ENCODE data around the gene SNX8.
"Not testable (repeated sequence)": the region's sequence is repeated elsewhere in the genome, so short reads cannot be mapped to it uniquely, and the experiment has no call there.

SNX8 gene

DNA sequence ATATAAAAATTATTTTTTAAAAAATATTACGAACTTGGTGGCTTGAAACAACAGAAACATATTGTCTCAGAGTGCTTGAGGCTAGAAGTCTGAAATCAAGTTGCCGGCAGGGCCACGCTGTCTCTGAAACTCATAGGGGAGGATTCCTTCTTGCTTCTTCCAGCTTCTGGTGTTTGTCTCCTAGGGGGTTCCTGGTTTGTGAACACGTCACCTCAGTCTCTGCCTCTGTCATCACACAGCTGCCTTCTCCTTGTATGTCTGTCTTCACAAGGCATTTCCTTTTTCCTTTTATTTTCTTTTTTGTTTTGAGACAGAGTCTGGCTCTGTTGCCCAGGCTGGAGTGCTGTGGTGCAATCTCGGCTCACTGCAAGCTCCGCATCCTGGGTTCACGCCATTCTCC, 12.7 kb upstream of the SNX8 start:
- no peak for DNase-seq (ENCODE audit: low read depth in 1 of 2, low spot score in 1 of 2)

DNA sequence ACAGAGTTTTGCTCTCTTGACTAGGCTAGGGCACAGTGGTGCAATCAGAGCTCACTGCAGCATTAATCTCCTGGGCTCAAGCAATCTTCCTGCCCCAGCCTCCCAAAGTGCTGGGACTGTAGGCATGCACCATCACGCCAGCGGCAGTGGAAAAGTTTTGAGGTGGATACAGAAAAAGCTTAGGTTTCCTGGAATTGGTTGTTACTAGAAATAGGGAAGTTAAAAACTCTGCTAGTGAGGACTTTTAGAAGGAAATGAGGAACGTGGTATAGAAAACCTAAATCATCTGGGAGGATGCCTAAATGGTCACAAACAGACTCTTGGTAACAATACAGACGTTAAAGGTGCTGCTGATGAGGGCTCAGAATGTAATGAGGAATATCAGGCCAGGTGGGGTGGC, 10.9 kb upstream of the SNX8 start:
- DNase-seq (ENCODE audit: low read depth in 1 of 2, low spot score in 1 of 2), result no peak

DNA sequence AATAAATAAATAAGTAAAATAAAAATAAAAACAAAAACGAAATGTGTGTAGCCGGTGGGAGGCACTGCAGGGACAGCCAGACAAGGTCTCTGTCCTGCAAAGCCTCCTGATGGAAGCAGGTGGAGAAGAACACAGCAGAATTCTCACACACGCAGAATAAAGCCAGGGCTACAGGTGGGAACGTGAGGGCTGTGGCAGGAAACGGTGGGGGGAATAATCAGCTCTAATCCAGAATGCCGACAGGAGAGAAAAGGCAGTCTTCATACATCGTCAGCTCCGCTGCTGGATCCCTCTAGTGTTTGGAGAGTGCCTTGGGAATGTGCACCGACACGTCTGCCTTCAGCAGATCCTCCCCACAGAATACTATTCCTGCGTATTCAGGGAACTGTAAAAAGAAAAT, 6.8 kb upstream of the SNX8 start:
- no peak for DNase-seq (ENCODE audit: low read depth in 1 of 2, low spot score in 1 of 2)

GRCh38 chr7:2317556-2318293, 3.5 kb upstream of the SNX8 start:
- DNase-seq (ENCODE audit: low read depth in 1 of 2, low spot score in 1 of 2), result no peak

DNA sequence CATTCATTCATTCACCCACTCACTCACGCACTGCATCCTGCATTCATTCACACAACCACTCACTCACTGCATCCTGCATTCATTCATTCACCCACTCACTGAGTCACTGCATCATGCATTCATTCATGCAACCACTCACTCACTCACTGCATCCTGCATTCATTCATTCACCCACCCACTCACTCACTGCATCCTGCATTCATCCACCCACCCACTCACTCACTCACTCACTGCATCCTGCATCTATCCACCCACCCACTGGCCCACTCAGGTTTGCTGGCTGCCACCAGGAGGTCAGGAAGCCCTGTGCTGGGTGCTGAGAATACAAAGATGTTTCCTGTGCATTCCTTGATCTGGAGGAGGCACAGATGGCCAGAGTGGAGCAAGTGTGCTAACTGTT, 2.3 kb upstream of the SNX8 start:
- DNase-seq (ENCODE audit: low read depth in 1 of 2, low spot score in 1 of 2), result no peak

DNA sequence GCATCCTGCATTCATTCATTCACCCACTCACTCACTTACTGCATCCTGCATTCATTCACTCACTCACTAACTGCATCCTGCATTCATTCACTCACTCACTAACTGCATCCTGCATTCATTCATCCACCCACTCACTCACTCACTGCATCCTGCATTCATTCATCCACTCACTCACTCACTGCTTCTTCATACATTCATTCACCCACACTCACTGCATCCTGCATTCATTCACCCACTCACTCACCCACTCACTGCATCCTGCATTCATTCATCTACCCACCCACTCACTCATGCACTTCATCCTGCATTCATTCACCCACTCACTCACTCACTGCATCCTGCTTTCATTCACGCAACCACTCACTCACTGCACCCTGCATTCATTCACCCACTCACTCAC, 1.5 kb upstream of the SNX8 start:
- no peak for DNase-seq (ENCODE audit: low read depth in 1 of 2, low spot score in 1 of 2)

GRCh38 chr7:2314956-2315530, 802 bp upstream of the SNX8 start:
- not testable (repeated sequence) for DNase-seq (ENCODE audit: low read depth in 1 of 2, low spot score in 1 of 2)

GRCh38 chr7:2313450-2314208, 612 bp downstream of the SNX8 start:
- DNase-seq (ENCODE audit: low read depth in 1 of 2, low spot score in 1 of 2), result no peak

GRCh38 chr7:2312267-2312929, 1.8 kb downstream of the SNX8 start:
- DNase-seq (ENCODE audit: low read depth in 1 of 2, low spot score in 1 of 2), result no peak

DNA sequence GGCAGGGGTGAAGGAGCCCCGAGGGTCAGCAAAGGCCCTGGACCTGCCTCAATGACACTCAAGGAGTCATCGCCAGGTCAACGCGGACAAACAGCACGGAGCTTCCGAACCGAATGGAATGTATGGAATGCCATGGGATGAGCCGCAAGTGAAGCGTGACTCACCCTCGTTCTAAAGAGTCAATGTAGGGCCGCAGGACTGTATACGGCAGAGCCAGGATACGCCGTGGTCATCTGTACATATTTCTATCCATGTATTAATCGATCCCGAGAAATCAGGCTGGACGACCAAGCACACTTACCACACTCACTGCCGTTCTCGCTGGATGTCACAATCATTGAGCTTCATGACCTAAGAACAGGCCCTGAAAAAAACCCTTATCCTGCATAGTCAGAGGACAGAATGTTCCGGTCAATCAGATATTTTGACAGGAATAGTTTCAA, 4.3 kb downstream of the SNX8 start:
- DNase-seq (ENCODE audit: low read depth in 1 of 2, low spot score in 1 of 2), result no peak

- no peak for DNase-seq (ENCODE audit: low read depth in 1 of 2, low spot score in 1 of 2)
Observed at GRCh38 chr7:2307690-2308107, 6.5 kb downstream of the SNX8 start.

- DNase-seq (ENCODE audit: low read depth in 1 of 2, low spot score in 1 of 2), result no peak
Observed at GRCh38 chr7:2306688-2307087, 7.6 kb downstream of the SNX8 start.

DNA sequence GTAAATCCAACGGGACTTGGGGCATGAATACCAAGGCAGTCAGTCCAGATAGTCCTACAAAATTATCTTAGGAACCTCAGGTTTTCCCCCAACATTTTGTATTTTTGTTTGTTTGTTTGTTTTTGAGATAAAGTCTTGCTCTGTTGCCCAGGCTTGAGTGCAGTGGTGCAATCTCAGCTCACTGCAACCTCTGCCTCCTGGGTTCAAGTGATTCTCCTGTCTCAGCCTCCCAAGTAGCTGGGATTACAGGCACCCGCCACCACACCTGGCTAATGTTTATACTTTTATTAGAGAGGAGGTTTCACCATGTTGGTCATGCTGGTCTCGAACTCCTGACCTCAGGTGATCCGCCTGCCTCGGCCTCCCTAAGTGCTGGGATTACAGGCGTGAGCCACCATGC, 9.0 kb downstream of the SNX8 start:
- DNase-seq (ENCODE audit: low read depth in 1 of 2, low spot score in 1 of 2), result not testable (repeated sequence)

DNA sequence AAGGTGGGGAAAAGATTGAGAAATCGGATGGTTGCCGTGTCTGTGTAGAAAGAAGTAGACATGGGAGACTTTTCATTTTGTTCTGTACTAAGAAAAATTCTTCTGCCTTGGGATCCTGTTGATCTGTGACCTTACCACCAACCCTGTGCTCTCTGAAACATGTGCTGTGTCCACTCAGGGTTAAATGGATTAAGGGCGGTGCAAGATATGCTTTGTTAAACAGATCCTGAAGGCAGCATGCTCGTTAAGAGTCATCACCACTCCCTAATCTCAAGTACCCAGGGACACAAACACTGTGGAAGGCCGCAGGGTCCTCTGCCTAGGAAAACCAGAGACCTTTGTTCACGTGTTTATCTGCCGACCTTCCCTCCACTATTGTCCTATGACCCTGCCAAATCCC, 10.7 kb downstream of the SNX8 start:
- not testable (repeated sequence) for DNase-seq (ENCODE audit: low read depth in 1 of 2, low spot score in 1 of 2)

DNA sequence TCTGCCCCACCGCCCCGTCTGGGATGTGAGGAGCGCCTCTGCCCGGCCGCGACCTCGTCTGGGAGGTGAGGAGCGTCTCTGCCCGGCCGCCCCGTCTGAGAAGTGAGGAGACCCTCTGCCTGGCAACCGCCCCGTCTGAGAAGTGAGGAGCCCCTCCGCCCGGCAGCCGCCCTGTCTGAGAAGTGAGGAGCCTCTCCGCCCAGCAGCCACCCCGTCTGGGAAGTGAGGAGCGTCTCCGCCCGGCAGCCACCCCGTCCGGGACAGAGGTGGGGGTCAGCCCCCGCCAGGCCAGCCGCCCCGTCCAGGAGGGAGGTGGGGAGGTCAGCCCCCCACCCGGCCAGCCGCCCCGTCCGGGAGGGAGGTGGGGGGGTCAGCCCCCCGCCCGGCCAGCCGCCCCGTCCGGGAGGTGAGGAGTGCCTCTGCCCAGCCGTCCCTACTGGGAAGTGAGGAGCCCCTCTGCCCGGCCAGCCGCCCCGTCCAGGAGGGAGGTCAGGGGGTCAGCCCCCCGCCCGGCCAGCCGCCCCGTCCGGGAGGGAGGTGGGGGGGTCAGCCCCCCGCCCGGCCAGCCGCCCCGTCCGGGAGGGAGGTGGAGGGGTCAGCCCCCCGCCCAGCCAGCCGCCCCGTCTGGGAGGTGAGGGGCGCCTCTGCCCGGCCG, 11.4 kb downstream of the SNX8 start:
- not testable (repeated sequence) for DNase-seq (ENCODE audit: low read depth in 1 of 2, low spot score in 1 of 2)

GRCh38 chr7:2301511-2301863, 12.8 kb downstream of the SNX8 start:
- no peak for DNase-seq (ENCODE audit: low read depth in 1 of 2, low spot score in 1 of 2)

DNA sequence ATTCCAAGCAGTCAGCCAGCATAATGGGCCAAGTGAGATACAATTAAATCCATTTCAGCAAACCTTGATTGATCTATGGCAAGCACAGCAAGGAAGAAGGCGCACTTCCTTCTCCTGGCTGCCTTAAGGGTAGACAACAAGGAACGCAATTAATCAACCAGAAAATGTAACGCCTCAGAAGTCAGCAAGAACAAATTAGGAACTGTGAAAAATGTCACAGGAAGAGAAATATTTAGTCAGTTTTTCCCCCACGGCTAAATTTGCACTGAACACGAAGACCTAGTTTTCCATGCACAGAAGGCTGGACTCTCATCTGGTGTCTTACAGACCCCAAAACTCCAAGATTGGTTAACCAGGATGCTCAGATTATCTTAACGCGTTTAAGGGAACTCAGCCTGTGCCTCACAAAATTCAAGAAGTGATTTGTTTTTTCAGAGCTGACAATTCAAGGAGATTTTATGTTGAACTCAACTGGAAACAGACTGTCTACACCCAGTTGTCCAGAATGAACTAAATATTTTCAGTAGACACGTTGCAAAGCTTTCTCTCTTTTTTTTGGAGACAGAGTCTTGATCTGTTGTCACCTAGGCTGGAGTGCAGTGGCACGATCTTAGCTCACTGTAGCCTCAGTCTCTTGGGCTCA, 14.2 kb downstream of the SNX8 start:
- no peak for DNase-seq (ENCODE audit: low read depth in 1 of 2, low spot score in 1 of 2)

- DNase-seq (ENCODE audit: low read depth in 1 of 2, low spot score in 1 of 2), result no peak
Observed at GRCh38 chr7:2299131-2299829, 15.0 kb downstream of the SNX8 start.

- no peak for DNase-seq (ENCODE audit: low read depth in 1 of 2, low spot score in 1 of 2)
Observed at GRCh38 chr7:2296832-2297231, 17.4 kb downstream of the SNX8 start.

DNA sequence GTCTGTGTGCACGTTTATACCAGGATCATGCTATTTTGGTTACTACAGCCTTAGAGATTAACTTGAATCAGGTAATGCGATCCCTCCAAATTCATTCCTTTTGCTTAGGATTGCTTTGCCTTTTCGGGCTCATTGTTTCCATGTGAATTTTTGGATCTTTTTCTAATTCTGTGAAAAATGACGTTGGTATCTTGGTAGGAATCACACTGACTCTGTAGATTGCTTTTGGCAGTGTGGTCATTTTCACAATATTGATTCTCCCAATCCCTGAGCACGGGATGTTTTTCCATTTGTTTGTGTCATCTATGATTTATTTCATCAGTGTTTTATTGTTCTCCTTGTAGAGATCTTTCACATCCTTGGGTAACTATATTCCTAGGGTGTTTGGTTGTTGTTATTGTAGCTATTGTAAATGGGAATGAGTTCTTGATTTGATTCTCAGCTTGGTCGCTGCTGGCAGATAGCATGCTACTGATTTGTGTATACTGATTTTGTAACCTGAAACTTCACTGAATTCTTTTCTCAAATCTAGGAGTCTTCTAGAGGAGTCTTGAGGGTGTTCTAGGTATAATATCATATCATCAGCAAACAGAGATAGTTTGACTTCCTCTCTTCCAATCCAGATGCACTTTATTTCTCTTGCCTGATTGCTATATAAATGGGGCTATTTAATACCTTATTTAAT, 18.2 kb downstream of the SNX8 start:
- DNase-seq (ENCODE audit: low read depth in 1 of 2, low spot score in 1 of 2), result no peak
